BJ (cell line): ENCODE measurements around the gene CAMKMT. TPM values are rescaled to one million over a fixed set of nuclear protein-coding genes. Genes with fewer than 3 reads are reported as not detected.
"Not testable (repeated sequence)": the region's sequence is repeated elsewhere in the genome, so short reads cannot be mapped to it uniquely, and the experiment has no call there.

Experiments used
- CTCF ChIA-PET: fragments of 350-600 bp; formaldehyde crosslinking; extraction: SDS; loops from one replicate; lab custom pipeline; 2021; ENCODE audit warnings: antibody characterized with exemption, inconsistent platforms; lab: Yijun Ruan, JAX
- POLR2A ChIA-PET: fragments of 300-600 bp; sonication (Branson Sonifier 250); formaldehyde crosslinking; extraction: SDS; loops from one replicate; lab custom pipeline; 2021; ENCODE audit warnings: antibody characterized with exemption; lab: Charles Lee
- DNase-seq: peaks from one replicate; pipeline ENCODE4 v3.0.0-alpha.2; 2011; ENCODE audit warnings: low read depth
- H3K27me3 ChIP-seq: 2 replicates; pipeline ENCODE4 v1.6.0; 2011; ENCODE audit warnings: low read length; ENCODE audit not compliant: control insufficient read depth, insufficient read depth
- H3K36me3 ChIP-seq: 2 replicates; pipeline ENCODE4 v1.5.1; 2011; ENCODE audit warnings: low read length; ENCODE audit not compliant: control insufficient read depth, insufficient read depth
- H3K4me3 ChIP-seq: 2 replicates; pipeline ENCODE4 v1.5.1; 2011; ENCODE audit warnings: low read depth, mild to moderate bottlenecking, control low read depth, low read length
- polyA plus RNA-seq: library from polyadenylated mRNA; depleted of rRNA; stranded (reverse); fragments of >200 nt; gene quantifications from 2 replicates; pipeline ENCODE4 v1.2.3, GENCODE V29; 2011
- TF ChIP-seq, protein P1 (sequence below): IDR thresholded peaks from 2 replicates; pipeline ENCODE4 v1.5.1; 2011; ENCODE audit warnings: low read depth, mild to moderate bottlenecking, control low read depth, inconsistent platforms, low read length, moderate library complexity; ENCODE audit not compliant: insufficient read depth

Gene CAMKMT
- polyA plus RNA-seq, 1 experiment = 2.0 TPM

DNA sequence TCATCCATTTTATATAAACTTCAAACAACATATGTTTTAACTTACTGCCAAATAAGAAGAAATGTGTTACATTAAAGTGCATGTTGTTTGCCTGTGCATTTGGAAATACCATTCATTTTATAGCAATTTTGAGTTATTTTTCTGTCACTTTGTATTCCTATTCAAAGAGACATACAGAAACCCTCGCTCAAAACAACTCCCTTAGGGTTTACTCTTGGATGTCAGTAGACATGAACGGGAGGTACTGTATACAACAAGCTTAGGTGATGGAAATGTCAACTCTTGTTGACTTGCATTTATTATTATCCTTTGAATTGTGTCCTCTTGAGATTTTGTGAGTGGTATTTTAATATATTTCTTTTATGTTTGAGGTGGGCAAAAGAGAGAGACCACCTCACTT is 132.3 kb downstream of the CAMKMT start:
- CTCF ChIA-PET = interaction anchor here (0.7 to 1.4 kb wide), 2 partner anchors 15 to 461 kb away, joined by 3 to 4 read pairs; no protein-coding TSS in a partner anchor

DNA sequence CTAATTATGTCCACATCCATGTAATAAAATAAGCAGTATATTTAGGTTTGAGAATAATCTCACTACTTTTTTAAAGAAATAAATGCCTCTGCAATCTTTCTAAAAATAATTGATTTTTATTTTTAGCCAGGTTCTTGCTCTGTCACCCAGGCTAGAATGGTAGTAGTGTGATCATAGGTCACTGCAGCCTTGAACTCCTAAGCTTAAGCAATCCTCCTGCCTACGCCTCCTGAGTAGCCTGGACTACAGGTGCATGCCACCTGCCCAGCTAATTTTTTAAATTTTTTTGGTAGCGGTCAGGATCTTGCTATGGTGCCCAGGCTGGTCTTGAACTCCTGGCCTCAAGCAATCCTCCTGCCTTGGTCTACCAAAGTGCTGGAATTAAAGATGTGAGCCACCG is 133.3 kb downstream of the CAMKMT start:
- no peaks in the 10 kb centered on the region for H3K27me3 ChIP-seq
- no peak overlapping the region for H3K4me3 ChIP-seq
- no peaks in the 10 kb centered on the region for H3K36me3 ChIP-seq
- DNase-seq = no peak
- CTCF ChIA-PET = interaction anchor here (0.9 kb wide), 1 partner anchor 14 kb away, joined by 3 read pairs; no protein-coding TSS in a partner anchor
- POLR2A ChIA-PET = no interaction called here
- TF ChIP-seq, protein P1, sequence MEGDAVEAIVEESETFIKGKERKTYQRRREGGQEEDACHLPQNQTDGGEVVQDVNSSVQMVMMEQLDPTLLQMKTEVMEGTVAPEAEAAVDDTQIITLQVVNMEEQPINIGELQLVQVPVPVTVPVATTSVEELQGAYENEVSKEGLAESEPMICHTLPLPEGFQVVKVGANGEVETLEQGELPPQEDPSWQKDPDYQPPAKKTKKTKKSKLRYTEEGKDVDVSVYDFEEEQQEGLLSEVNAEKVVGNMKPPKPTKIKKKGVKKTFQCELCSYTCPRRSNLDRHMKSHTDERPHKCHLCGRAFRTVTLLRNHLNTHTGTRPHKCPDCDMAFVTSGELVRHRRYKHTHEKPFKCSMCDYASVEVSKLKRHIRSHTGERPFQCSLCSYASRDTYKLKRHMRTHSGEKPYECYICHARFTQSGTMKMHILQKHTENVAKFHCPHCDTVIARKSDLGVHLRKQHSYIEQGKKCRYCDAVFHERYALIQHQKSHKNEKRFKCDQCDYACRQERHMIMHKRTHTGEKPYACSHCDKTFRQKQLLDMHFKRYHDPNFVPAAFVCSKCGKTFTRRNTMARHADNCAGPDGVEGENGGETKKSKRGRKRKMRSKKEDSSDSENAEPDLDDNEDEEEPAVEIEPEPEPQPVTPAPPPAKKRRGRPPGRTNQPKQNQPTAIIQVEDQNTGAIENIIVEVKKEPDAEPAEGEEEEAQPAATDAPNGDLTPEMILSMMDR = no peak

More for the DNA sequence above, 132.3 kb downstream of the CAMKMT start:
- TF ChIP-seq, protein P1 = no peak
- no peaks in the 10 kb centered on the region for H3K27me3 ChIP-seq
- POLR2A ChIA-PET = no interaction called here
- no peak for DNase-seq
- H3K36me3 ChIP-seq = no peaks in the 10 kb centered on the region
- H3K4me3 ChIP-seq = no peak overlapping the region

- no peak for DNase-seq
- POLR2A ChIA-PET = no interaction called here
- H3K4me3 ChIP-seq = no peak overlapping the region
- no peaks in the 10 kb centered on the region for H3K27me3 ChIP-seq
- H3K36me3 ChIP-seq = no peaks in the 10 kb centered on the region
- CTCF ChIA-PET = interaction anchor here (0.9 kb wide), 1 partner anchor 14 kb away, joined by 3 read pairs; no protein-coding TSS in a partner anchor
- TF ChIP-seq, protein P1 = no peak
Measured at GRCh38 chr2:44495544-44495943, 133.8 kb downstream of the CAMKMT start.

- DNase-seq = no peak
- TF ChIP-seq, protein P1 = no peak
- CTCF ChIA-PET = interaction anchor here (0.7 kb wide), 1 partner anchor 21 kb away, joined by 3 read pairs; no protein-coding TSS in a partner anchor
- no peaks in the 10 kb centered on the region for H3K27me3 ChIP-seq
- H3K36me3 ChIP-seq = no peaks in the 10 kb centered on the region
- POLR2A ChIA-PET = no interaction called here
- H3K4me3 ChIP-seq = no peak overlapping the region
Measured at GRCh38 chr2:44496130-44496529, 134.4 kb downstream of the CAMKMT start.

DNA sequence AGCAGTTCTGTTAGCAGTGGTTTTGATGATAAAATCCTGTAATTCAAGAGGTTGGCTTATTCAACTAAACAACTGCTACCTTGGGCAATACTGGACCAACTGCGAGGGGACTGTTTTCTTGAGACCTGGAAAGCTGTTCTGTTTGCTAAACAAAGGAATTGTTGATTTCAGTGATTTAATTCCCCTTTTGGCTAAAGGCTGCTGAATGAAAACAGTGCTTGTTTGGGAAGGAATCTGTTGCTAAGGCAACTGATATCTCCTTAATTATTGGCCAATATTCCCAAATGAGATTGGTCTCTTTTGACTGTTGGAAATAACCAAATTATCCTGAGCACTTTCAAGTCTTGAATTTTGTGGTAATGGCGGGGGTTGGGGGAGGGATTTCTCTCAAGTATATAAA is 136.8 kb downstream of the CAMKMT start:
- Histone ChIP-seq H3K4me3 (no peak overlapping the region), H3K27me3 (no peaks in the 10 kb centered on the region), H3K36me3 (no peaks in the 10 kb centered on the region)
- CTCF ChIA-PET = interaction anchor here (1.1 kb wide), 1 partner anchor 19 kb away, joined by 5 read pairs; no protein-coding TSS in a partner anchor
- POLR2A ChIA-PET = no interaction called here
- no peak for DNase-seq
- TF ChIP-seq, protein P1 = no peak

- DNase-seq, H3K27me3 ChIP-seq, H3K36me3 ChIP-seq, H3K4me3 ChIP-seq, CTCF ChIA-PET, POLR2A ChIA-PET: not testable (repeated sequence)
Measured at GRCh38 chr2:44505664-44506063, 143.9 kb downstream of the CAMKMT start.
